HG03575 (cell line): ENCODE data around the gene HOXB2.

Source experiments
- ATAC-seq: cut with Tn5 transposase; IDR thresholded peaks from one replicate; pipeline ENCODE4 v1.9.1; 2021; ENCODE audit not compliant: unreplicated experiment, insufficient number of reproducible peaks, low FRiP score; ENCODE audit errors: extremely low read depth

Gene HOXB2

GRCh38 chr17:48555258-48556228 is 10.6 kb upstream of the HOXB2 start:
- ATAC-seq, result no peak

GRCh38 chr17:48554412-48555257 is 9.7 kb upstream of the HOXB2 start:
- ATAC-seq, result no peak

- ATAC-seq, result no peak
These were observed 8.9 kb upstream of the HOXB2 start for GRCh38 chr17:48553826-48554225.

- no peak for ATAC-seq
These were observed 8.3 kb upstream of the HOXB2 start for GRCh38 chr17:48553190-48553547.

GRCh38 chr17:48552466-48553189 is 7.7 kb upstream of the HOXB2 start:
- ATAC-seq, result no peak

GRCh38 chr17:48551596-48552465 is 6.9 kb upstream of the HOXB2 start:
- no peak for ATAC-seq

- no peak for ATAC-seq
These were observed 6.3 kb upstream of the HOXB2 start for GRCh38 chr17:48551214-48551555.

GRCh38 chr17:48550502-48551213 is 5.7 kb upstream of the HOXB2 start:
- ATAC-seq, result no peak

- no peak for ATAC-seq
These were observed 5.1 kb upstream of the HOXB2 start for GRCh38 chr17:48549914-48550501.

- no peak for ATAC-seq
These were observed 4.3 kb upstream of the HOXB2 start for GRCh38 chr17:48549281-48549630.

GRCh38 chr17:48548523-48549280 is 3.8 kb upstream of the HOXB2 start:
- ATAC-seq, result no peak

GRCh38 chr17:48547808-48548522 is 3.1 kb upstream of the HOXB2 start:
- no peak for ATAC-seq

- ATAC-seq, result no peak
These were observed 2.3 kb upstream of the HOXB2 start for GRCh38 chr17:48546924-48547807.

GRCh38 chr17:48546137-48546923 is 1.4 kb upstream of the HOXB2 start:
- no peak for ATAC-seq

GRCh38 chr17:48545539-48545938 is 630 bp upstream of the HOXB2 start:
- no peak for ATAC-seq
